Spleen (tissue), 7 donors: ENCODE data around the gene GPER1.

Source experiments
- CTCF ChIP-seq, 11 experiments: fragments of 200-600 bp in 7 of 11; fragments of 450-650 bp in 4 of 11; sonication (generic) in 4 of 11; IDR thresholded peaks in 8 of 11; conservative IDR thresholded peaks in 3 of 11; 1 replicate in 7 of 11; 2 replicates in 4 of 11; pipeline versions ENCODE4 v1.4.0 to v1.8.0; 2016 to 2021; ENCODE audit warnings: antibody characterized with exemption in 11 of 11, inconsistent platforms in 4 of 11, mild to moderate bottlenecking in 1 of 11
- POLR2AphosphoS5 ChIP-seq, 3 donors: sonication (generic); formaldehyde crosslinking; IDR thresholded peaks; one replicate each; pipeline ENCODE4 v1.5.1; 2017; ENCODE audit warnings: antibody characterized with exemption in 3 of 3
- donor health status: DM: no; HTN: no; CAD: no; lungs with moderate emphysema.
- donor health status: DM: no; HTN: no; CAD: no.
- donor health status: DM: no; HTN: no; CAD: no.

GRCh38 chr7:1117321-1117928, 29.5 kb downstream of the GPER1 start:
- no peak for TF ChIP-seq POLR2AphosphoS5 (IDR thresholded peaks at IDR 0.05)
- TF ChIP-seq CTCF (IDR thresholded peaks at IDR 0.05 in 8 of 11, conservative IDR thresholded peaks at IDR 0.05 in 3 of 11): no peak
